Measurements from ENCODE around the gene PRADC1. TPM values are rescaled to one million over a fixed set of nuclear protein-coding genes. Genes with fewer than 3 reads are reported as not detected.

The PRADC1 gene
- total RNA-seq, 4 donors from 2014 or later: 14.4 to 31.5 (median 21.5) TPM

GRCh38 chr2:73235315-73236028, 2.4 kb upstream of the PRADC1 start:
- TF ChIP-seq POLR2A (IDR thresholded peaks at IDR 0.05) (no peak), CTCF (IDR thresholded peaks at IDR 0.05) (no peak), EP300 (IDR thresholded peaks at IDR 0.05) (no peak)
- Histone ChIP-seq H3K9me3 (no peaks in the 10 kb centered on the region), H3K4me3 (peak overlapping the region; percentile 49 to 80 (median 69)), H3K36me3 (peaks cover 0 to 17% (median 6%) of the 10 kb centered on the region in 3 donors), H3K27me3 (no peaks in the 10 kb centered on the region), H3K4me1 (peaks cover 0 to 57% (median 7%) of the 10 kb centered on the region in 4 donors), H3K27ac (peak overlapping the region in 1 of 4 donors; percentile 95)
- no peak for DNase-seq (ENCODE audit: low spot score in 2 of 2)
- 68 to 69% methylated on average over 11 of the region's 11 CpGs for WGBS, 2 donors

- no peaks in the 10 kb centered on the region for H3K9me3 ChIP-seq
These were observed 1.1 kb upstream of the PRADC1 start, which contains the start of gene CCT7 for GRCh38 chr2:73233932-73234832. TSS of gene CCT7 (plus strand) at chr2:73234308. CDS start at chr2:73234379, 71 bp downstream.

DNA sequence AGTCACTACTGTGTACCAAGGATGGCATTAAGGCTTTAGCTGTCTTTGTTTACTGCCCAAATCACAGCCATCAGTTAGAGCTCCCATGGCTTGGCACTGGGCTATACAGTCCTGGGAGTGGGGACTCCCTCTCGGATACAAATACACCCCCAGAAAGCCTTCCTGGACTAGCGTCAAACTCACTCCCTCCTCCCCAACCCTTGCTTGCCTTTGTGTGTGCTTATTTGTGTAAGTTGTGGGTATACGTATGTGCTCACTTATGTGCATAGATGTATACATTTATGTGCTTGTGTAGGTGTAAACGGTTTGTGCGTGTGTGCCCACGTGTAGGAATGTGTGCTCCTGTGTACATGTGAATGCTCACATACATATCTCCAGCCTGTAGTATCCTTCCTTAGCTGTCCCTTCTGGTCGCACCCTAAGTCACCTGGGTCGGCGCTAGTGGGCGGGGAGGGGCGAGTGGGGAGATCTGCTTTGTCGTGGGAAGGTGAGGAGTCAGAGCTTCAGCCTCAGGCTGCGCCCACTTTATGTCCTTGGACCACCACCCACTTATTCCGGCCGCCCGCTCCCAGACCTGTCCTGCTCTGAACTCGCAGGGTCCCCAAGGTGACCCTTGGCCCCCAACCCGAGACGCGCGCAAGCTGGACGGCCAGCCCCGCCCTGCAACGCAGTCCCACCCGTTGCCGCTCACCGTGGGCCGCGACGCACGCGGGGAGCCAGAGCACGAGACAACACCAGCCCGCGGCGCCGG, 461 bp downstream of the PRADC1 start:
- H3K4me1 ChIP-seq: peaks cover 0 to 34% (median 7%) of the 10 kb centered on the region in 4 donors
- peak overlapping the region in 3 of 4 donors; percentile 64 to 95 (median 70) for H3K27ac ChIP-seq
- peaks cover 0 to 26% (median 0%) of the 10 kb centered on the region in 3 donors for H3K36me3 ChIP-seq
- peak overlapping the region; percentile 49 to 80 (median 78) for H3K4me3 ChIP-seq
- 1 to 2% methylated on average over 24 to 30 of the region's 37 CpGs for WGBS, 2 donors
- no peaks in the 10 kb centered on the region for H3K27me3 ChIP-seq
- TF ChIP-seq EP300 (IDR thresholded peaks at IDR 0.05) (no peak), POLR2A (IDR thresholded peaks at IDR 0.05) (no peak), CTCF (IDR thresholded peaks at IDR 0.05) (no peak)
- DNase-seq (ENCODE audit: low spot score in 2 of 2): peak in 1 of 2 donors; percentile 14
- H3K9me3 ChIP-seq: no peaks in the 10 kb centered on the region

More at GRCh38 chr2:73233932-73234832, 1.1 kb upstream of the PRADC1 start, which contains the start of gene CCT7:
- no peaks in the 10 kb centered on the region for H3K27me3 ChIP-seq
- peak within 1 kb of the TSS; percentile 63 to 95 (median 92) for H3K27ac ChIP-seq
- peak; percentile 72 to 89 for DNase-seq (ENCODE audit: low spot score in 2 of 2)
- no peak for TF ChIP-seq CTCF (IDR thresholded peaks at IDR 0.05)
- peak in 1 of 2 donors; percentile 68 for TF ChIP-seq POLR2A (IDR thresholded peaks at IDR 0.05)
- TF ChIP-seq EP300 (IDR thresholded peaks at IDR 0.05): peak; percentile 66 to 97
- 0% methylated on average over 35 to 65 of the region's 69 CpGs for whole genome bisulfite sequencing, 2 donors
- H3K4me3 ChIP-seq: peak within 1 kb of the TSS; percentile 49 to 80 (median 69)
- peaks cover 0 to 50% (median 7%) of the 10 kb centered on the region in 4 donors for H3K4me1 ChIP-seq
- peaks cover 0 to 14% (median 0%) of the 10 kb centered on the region in 3 donors for H3K36me3 ChIP-seq

DNA sequence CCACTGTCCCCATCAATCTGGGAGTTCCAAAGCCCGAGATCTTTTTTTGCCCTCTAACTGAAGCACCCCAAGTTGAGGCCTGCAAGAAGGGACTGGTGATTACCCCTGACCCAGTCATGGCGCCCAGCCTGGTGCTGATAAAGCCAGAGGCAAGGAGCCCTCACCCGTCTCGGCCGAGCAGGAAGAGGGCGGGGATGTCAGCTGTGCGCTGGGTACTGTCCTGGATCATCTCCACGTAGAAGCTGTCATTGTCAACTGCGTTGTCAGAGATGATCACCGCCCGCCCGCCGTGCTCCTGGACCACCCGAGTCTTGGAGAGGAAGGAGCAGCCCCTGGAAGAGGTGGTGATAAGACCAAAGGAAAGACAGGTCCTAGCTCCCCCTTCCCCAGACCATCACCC, 4.4 kb downstream of the PRADC1 start:
- no peaks in the 10 kb centered on the region for H3K27me3 ChIP-seq
- H3K36me3 ChIP-seq: peaks cover 0 to 66% (median 0%) of the 10 kb centered on the region in 3 donors
- H3K4me3 ChIP-seq: no peak overlapping the region
- WGBS, 2 donors: 86 to 87% methylated on average over 14 of the region's 14 CpGs
- peaks cover 0 to 8% (median 3%) of the 10 kb centered on the region in 4 donors for H3K4me1 ChIP-seq
- H3K27ac ChIP-seq: no peak overlapping the region
- TF ChIP-seq EP300 (IDR thresholded peaks at IDR 0.05) (no peak), CTCF (IDR thresholded peaks at IDR 0.05) (no peak), POLR2A (IDR thresholded peaks at IDR 0.05) (no peak)
- no peak for DNase-seq (ENCODE audit: low spot score in 2 of 2)
- no peaks in the 10 kb centered on the region for H3K9me3 ChIP-seq

Data from tibial nerve (tissue), 4 donors.